Measurements from ENCODE around the gene GRPEL1. TPM values are rescaled to one million over a fixed set of nuclear protein-coding genes. Genes with fewer than 3 reads are reported as not detected.

The GRPEL1 gene
- total and polyA plus RNA-seq, 11 donors = 38.6 to 70.8 (median 55.4) TPM

GRCh38 chr4:7032596-7032995 lies 35.3 kb downstream of the GRPEL1 start:
- TF ChIP-seq, protein P1, sequence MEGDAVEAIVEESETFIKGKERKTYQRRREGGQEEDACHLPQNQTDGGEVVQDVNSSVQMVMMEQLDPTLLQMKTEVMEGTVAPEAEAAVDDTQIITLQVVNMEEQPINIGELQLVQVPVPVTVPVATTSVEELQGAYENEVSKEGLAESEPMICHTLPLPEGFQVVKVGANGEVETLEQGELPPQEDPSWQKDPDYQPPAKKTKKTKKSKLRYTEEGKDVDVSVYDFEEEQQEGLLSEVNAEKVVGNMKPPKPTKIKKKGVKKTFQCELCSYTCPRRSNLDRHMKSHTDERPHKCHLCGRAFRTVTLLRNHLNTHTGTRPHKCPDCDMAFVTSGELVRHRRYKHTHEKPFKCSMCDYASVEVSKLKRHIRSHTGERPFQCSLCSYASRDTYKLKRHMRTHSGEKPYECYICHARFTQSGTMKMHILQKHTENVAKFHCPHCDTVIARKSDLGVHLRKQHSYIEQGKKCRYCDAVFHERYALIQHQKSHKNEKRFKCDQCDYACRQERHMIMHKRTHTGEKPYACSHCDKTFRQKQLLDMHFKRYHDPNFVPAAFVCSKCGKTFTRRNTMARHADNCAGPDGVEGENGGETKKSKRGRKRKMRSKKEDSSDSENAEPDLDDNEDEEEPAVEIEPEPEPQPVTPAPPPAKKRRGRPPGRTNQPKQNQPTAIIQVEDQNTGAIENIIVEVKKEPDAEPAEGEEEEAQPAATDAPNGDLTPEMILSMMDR (IDR thresholded peaks at IDR 0.05) = no peak
- no peak for TF ChIP-seq POLR2A (IDR thresholded peaks at IDR 0.05)
- no peak overlapping the region for H3K4me3 ChIP-seq
- WGBS, 4 donors = 89 to 94% (median 90%) methylated on average over 8 of the region's 8 CpGs
- H3K27me3 ChIP-seq = no peaks in the 10 kb centered on the region
- intact Hi-C loops (cut with DNase I) = no loop called here
- no peak overlapping the region for H3K27ac ChIP-seq
- no peaks in the 10 kb centered on the region for H3K9me3 ChIP-seq
- peaks cover 0 to 4% (median 0%) of the 10 kb centered on the region in 12 donors for H3K4me1 ChIP-seq
- ATAC-seq (no peak), DNase-seq (no peak)
- peaks cover 0 to 46% (median 42%) of the 10 kb centered on the region in 9 donors for H3K36me3 ChIP-seq

GRCh38 chr4:7031558-7032449 lies 36.1 kb downstream of the GRPEL1 start:
- DNase-seq = peak in 1 of 5 donors; percentile 17
- TF ChIP-seq, protein P1 (IDR thresholded peaks at IDR 0.05) = no peak
- no peak for TF ChIP-seq POLR2A (IDR thresholded peaks at IDR 0.05)
- Histone ChIP-seq H3K27me3 (no peaks in the 10 kb centered on the region), H3K4me1 (peaks cover 0 to 4% (median 0%) of the 10 kb centered on the region in 12 donors), H3K4me3 (no peak overlapping the region), H3K9me3 (no peaks in the 10 kb centered on the region), H3K36me3 (peaks cover 0 to 49% (median 42%) of the 10 kb centered on the region in 9 donors), H3K27ac (no peak overlapping the region)
- intact Hi-C loops (cut with DNase I) = no loop called here
- no peak for ATAC-seq
- WGBS, 4 donors = 73 to 85% (median 76%) methylated on average over 28 to 35 of the region's 35 CpGs

- TF ChIP-seq POLR2A (IDR thresholded peaks at IDR 0.05) = no peak
- TF ChIP-seq, protein P1 (IDR thresholded peaks at IDR 0.05) = no peak
- no peak overlapping the region for H3K27ac ChIP-seq
- H3K27me3 ChIP-seq = no peaks in the 10 kb centered on the region
- no peaks in the 10 kb centered on the region for H3K9me3 ChIP-seq
- H3K36me3 ChIP-seq = peaks cover 0 to 58% (median 50%) of the 10 kb centered on the region in 9 donors
- ATAC-seq (no peak), DNase-seq (no peak)
- H3K4me3 ChIP-seq = no peak overlapping the region
- intact Hi-C loops (cut with DNase I) = no loop called here
- 93 to 96% (median 95%) methylated on average over 10 of the region's 10 CpGs for WGBS, 4 donors
- peaks cover 0 to 4% (median 0%) of the 10 kb centered on the region in 12 donors for H3K4me1 ChIP-seq
Observed at GRCh38 chr4:7030856-7031255, 37.0 kb downstream of the GRPEL1 start.

DNA sequence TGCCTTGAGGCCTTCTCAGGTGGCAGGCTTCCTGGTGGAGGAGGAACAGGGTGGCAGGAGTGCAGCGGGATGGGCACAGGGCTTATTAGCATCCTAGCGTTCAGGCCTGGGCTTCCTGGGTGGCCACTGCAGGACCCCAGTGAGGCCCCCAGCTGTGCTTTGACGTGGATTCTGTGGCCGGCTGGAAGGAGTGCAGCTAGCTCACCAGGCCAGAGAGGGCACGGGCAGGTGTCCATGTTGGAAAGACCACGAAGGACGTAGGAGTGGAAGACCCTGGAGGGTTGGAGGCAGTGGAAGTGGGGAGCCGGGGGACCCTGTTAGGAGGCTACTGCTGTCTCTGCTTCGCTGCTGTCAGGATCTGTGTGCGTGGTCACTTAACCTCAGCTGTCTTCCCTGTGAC lies 37.9 kb downstream of the GRPEL1 start:
- intact Hi-C loops (cut with DNase I) = no loop called here
- TF ChIP-seq POLR2A (IDR thresholded peaks at IDR 0.05) = no peak
- TF ChIP-seq, protein P1 (IDR thresholded peaks at IDR 0.05) = no peak
- no peak for ATAC-seq
- Histone ChIP-seq H3K9me3 (no peaks in the 10 kb centered on the region), H3K4me3 (no peak overlapping the region), H3K36me3 (peaks cover 0 to 68% (median 59%) of the 10 kb centered on the region in 9 donors), H3K4me1 (peaks cover 0 to 4% (median 0%) of the 10 kb centered on the region in 12 donors), H3K27me3 (no peaks in the 10 kb centered on the region), H3K27ac (no peak overlapping the region)
- 94 to 97% (median 95%) methylated on average over 9 to 10 of the region's 10 CpGs for WGBS, 4 donors
- DNase-seq = no peak
